Measurements from ENCODE around the gene NSMCE1. TPM values are rescaled to one million over a fixed set of nuclear protein-coding genes. Genes with fewer than 3 reads are reported as not detected.
A peak's percentile ranks its signal among the peaks of the same experiment; 100 is the strongest.
"Not testable (repeated sequence)": the region's sequence is repeated elsewhere in the genome, so short reads cannot be mapped to it uniquely, and the experiment has no call there.

NSMCE1 gene
- total RNA-seq, 5 donors from 2014 or later (not counting 1 experiment from before 2014, with no cell fraction given): 53.5 to 83.2 (median 73.9) TPM

DNA sequence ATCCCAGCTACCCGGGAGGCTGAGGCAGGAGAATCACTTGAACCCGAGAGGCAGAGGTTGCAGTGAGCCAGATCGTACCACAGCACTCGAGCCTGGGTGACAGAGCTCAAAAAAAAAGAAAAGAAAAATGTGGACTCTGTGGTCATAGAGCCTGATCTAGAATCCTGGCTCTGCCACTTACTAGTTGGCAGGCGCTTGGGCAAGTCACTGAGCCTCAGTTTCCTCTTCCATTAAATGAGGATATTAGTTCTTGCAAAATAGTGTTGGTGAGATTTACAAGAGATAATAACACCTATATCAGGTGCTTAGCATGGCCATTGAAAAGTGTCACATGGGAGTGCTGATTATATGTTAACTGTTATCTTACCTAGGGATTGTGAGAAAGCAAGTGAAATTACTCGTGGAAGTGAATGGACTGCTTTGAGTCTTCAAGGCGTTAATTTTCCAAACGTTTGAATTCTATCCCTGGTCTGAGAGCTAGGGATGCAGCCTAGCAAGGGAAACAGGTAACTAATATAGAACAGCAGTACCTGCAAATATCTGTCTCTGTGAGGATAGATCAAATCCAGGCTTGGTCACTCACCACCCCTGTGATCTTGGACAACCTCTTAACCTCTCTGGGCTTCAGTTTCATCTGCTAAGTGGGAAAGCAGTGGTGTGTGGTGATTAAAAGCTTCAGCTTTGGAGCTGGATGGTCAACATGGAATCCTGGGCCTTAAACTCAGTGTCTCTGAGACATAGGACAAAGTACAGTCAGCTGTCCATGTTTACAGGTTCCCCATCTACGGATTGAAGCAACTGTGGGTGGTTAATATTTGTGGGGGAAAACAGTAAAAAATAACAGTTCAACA is 953 bp upstream of the NSMCE1 start:
- POLR2A ChIA-PET: interaction anchor here in 1 of 2 donors (0.7 kb wide), 1 partner anchor 162 kb away, joined by 3 read pairs; no protein-coding TSS in a partner anchor

GRCh38 chr16:27267037-27267677 is 1.4 kb downstream of the NSMCE1 start:
- Mint-ChIP-seq H3K9me3 (peaks cover 0 to 2% (median 0%) of the 10 kb centered on the region in 3 donors), H3K4me3 (peak overlapping the region; percentile 96 to 97 (median 96)), H3K27ac (peak overlapping the region in 1 of 2 donors; percentile 18), H3K4me1 (peaks cover 66 to 81% (median 72%) of the 10 kb centered on the region in 3 donors), H3K36me3 (peaks cover 20% of the 10 kb centered on the region), H3K27me3 (no peaks in the 10 kb centered on the region)
- ATAC-seq (replicated peaks in 1 of 4): no peak
- peaks cover 7 to 23% of the 10 kb centered on the region in 2 experiments for H3K4me1 ChIP-seq (ENCODE audit: control insufficient read depth in 1 of 2, extremely low read depth in 1 of 2, insufficient read depth in 2 of 2, low read length in 2 of 2)
- H3K9me3 ChIP-seq: no peaks in the 10 kb centered on the region
- no peaks in the 10 kb centered on the region for H3K27me3 ChIP-seq (replicated peaks in 1 of 2; ENCODE audit: control insufficient read depth in 2 of 2, extremely low read depth in 1 of 2, insufficient read depth in 2 of 2, low read length in 1 of 2)
- CTCF ChIA-PET: no interaction called here
- H3K36me3 ChIP-seq (ENCODE audit: control insufficient read depth in 2 of 2, extremely low read depth in 1 of 2, insufficient read depth in 1 of 2, low read length in 1 of 2): no peaks in the 10 kb centered on the region
- no CpG with 5 or more reads among the region's 8 CpGs for WGBS (ENCODE audit: insufficient coverage)
- H3K27ac ChIP-seq (ENCODE audit: low read length): no peak overlapping the region
- POLR2A ChIA-PET: no interaction called here
- H3K4me3 ChIP-seq (ENCODE audit: control insufficient read depth in 1 of 2, extremely low read depth in 1 of 2, low read length in 1 of 2): no peak overlapping the region
- DNase-seq: no peak

More for the DNA sequence above, 953 bp upstream of the NSMCE1 start:
- DNase-seq (no peak), ATAC-seq (replicated peaks in 1 of 4) (no peak)
- Histone ChIP-seq H3K4me1 (ENCODE audit: control insufficient read depth in 1 of 2, extremely low read depth in 1 of 2, insufficient read depth in 2 of 2, low read length in 2 of 2) (peaks cover 19 to 40% of the 10 kb centered on the region in 2 experiments), H3K4me3 (ENCODE audit: control insufficient read depth in 1 of 2, extremely low read depth in 1 of 2, low read length in 1 of 2) (peak overlapping the region; percentile 83 to 93), H3K27ac (ENCODE audit: low read length) (peak overlapping the region; percentile 95), H3K9me3 (no peaks in the 10 kb centered on the region), H3K36me3 (ENCODE audit: control insufficient read depth in 2 of 2, extremely low read depth in 1 of 2, insufficient read depth in 1 of 2, low read length in 1 of 2) (no peaks in the 10 kb centered on the region), H3K27me3 (replicated peaks in 1 of 2; ENCODE audit: control insufficient read depth in 2 of 2, extremely low read depth in 1 of 2, insufficient read depth in 2 of 2, low read length in 1 of 2) (no peaks in the 10 kb centered on the region)
- Mint-ChIP-seq H3K9me3 (no peaks in the 10 kb centered on the region), H3K27me3 (peaks cover 0 to 2% of the 10 kb centered on the region in 2 donors), H3K4me1 (peaks cover 64 to 76% (median 73%) of the 10 kb centered on the region in 3 donors), H3K27ac (peak overlapping the region; percentile 96 to 97), H3K36me3 (peaks cover 6% of the 10 kb centered on the region), H3K4me3 (peak overlapping the region; percentile 96 to 97 (median 96))
- WGBS (ENCODE audit: insufficient coverage): 90% methylated on average over 5 of the region's 9 CpGs
- CTCF ChIA-PET: interaction anchor here in 1 of 2 donors (0.6 to 1.3 kb wide), 5 partner anchors 33 to 158 kb away, joined by 3 to 5 read pairs (median 3); no protein-coding TSS in a partner anchor

- H3K4me3 ChIP-seq (ENCODE audit: control insufficient read depth in 1 of 2, extremely low read depth in 1 of 2, low read length in 1 of 2): no peak overlapping the region
- peaks cover 7 to 20% of the 10 kb centered on the region in 2 experiments for H3K4me1 ChIP-seq (ENCODE audit: control insufficient read depth in 1 of 2, extremely low read depth in 1 of 2, insufficient read depth in 2 of 2, low read length in 2 of 2)
- H3K36me3 ChIP-seq (ENCODE audit: control insufficient read depth in 2 of 2, extremely low read depth in 1 of 2, insufficient read depth in 1 of 2, low read length in 1 of 2): no peaks in the 10 kb centered on the region
- no peaks in the 10 kb centered on the region for H3K27me3 Mint-ChIP-seq
- CTCF ChIA-PET: no interaction called here
- no peak overlapping the region for H3K4me3 Mint-ChIP-seq
- peak overlapping the region; percentile 29 to 65 for H3K27ac Mint-ChIP-seq
- POLR2A ChIA-PET: no interaction called here
- H3K4me1 Mint-ChIP-seq: peaks cover 68 to 82% (median 71%) of the 10 kb centered on the region in 3 donors
- ATAC-seq (replicated peaks in 1 of 4): no peak
- no peaks in the 10 kb centered on the region for H3K9me3 ChIP-seq
- peaks cover 0 to 2% (median 0%) of the 10 kb centered on the region in 3 donors for H3K9me3 Mint-ChIP-seq
- no CpG with 5 or more reads among the region's 1 CpG for WGBS (ENCODE audit: insufficient coverage)
- H3K27me3 ChIP-seq (replicated peaks in 1 of 2; ENCODE audit: control insufficient read depth in 2 of 2, extremely low read depth in 1 of 2, insufficient read depth in 2 of 2, low read length in 1 of 2): no peaks in the 10 kb centered on the region
- peaks cover 24% of the 10 kb centered on the region for H3K36me3 Mint-ChIP-seq
- DNase-seq: no peak
- H3K27ac ChIP-seq (ENCODE audit: low read length): no peak overlapping the region
These were observed 2.6 kb downstream of the NSMCE1 start for GRCh38 chr16:27265982-27266381.

DNA sequence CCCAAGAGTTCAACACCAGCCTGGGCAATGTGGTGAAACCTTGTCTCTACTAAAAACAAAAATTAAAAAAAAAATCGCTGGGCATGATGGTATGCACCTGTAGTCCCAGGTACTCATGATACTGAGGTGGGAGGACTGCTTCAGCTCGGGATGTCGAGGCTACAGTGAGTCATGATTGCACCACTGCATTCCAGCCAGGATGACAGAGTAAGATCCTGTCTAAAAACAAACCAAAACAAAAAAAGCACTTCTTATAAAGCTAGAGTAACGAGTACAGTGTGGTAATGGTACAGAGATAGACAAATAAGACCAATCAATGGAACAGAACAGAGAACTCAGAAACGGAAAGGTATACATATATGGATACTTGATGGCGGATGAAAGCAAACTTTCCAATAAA is 4.4 kb downstream of the NSMCE1 start:
- Histone ChIP-seq H3K4me3 (ENCODE audit: control insufficient read depth in 1 of 2, extremely low read depth in 1 of 2, low read length in 1 of 2) (no peak overlapping the region), H3K36me3 (ENCODE audit: control insufficient read depth in 2 of 2, extremely low read depth in 1 of 2, insufficient read depth in 1 of 2, low read length in 1 of 2) (no peaks in the 10 kb centered on the region), H3K27me3 (replicated peaks in 1 of 2; ENCODE audit: control insufficient read depth in 2 of 2, extremely low read depth in 1 of 2, insufficient read depth in 2 of 2, low read length in 1 of 2) (no peaks in the 10 kb centered on the region), H3K9me3 (no peaks in the 10 kb centered on the region), H3K27ac (ENCODE audit: low read length) (no peak overlapping the region), H3K4me1 (ENCODE audit: control insufficient read depth in 1 of 2, extremely low read depth in 1 of 2, insufficient read depth in 2 of 2, low read length in 2 of 2) (peaks cover 4 to 17% of the 10 kb centered on the region in 2 experiments)
- DNase-seq (no peak), ATAC-seq (replicated peaks in 1 of 4) (no peak)
- H3K27me3 Mint-ChIP-seq: no peaks in the 10 kb centered on the region
- CTCF ChIA-PET: interaction anchor here in 1 of 2 donors (0.7 to 1.0 kb wide), 2 partner anchors 39 to 85 kb away, joined by 3 read pairs; no protein-coding TSS in a partner anchor
- H3K36me3 Mint-ChIP-seq: peaks cover 32% of the 10 kb centered on the region
- peaks cover 0 to 2% (median 0%) of the 10 kb centered on the region in 3 donors for H3K9me3 Mint-ChIP-seq
- H3K27ac Mint-ChIP-seq: no peak overlapping the region
- 80% methylated on average over 1 of the region's 6 CpGs for WGBS (ENCODE audit: insufficient coverage)
- H3K4me3 Mint-ChIP-seq: no peak overlapping the region
- peaks cover 64 to 80% (median 69%) of the 10 kb centered on the region in 3 donors for H3K4me1 Mint-ChIP-seq
- POLR2A ChIA-PET: interaction anchor here in 1 of 2 donors (0.5 to 0.6 kb wide), 2 partner anchors 52 to 955 kb away, joined by 5 to 8 read pairs; no protein-coding TSS in a partner anchor

DNA sequence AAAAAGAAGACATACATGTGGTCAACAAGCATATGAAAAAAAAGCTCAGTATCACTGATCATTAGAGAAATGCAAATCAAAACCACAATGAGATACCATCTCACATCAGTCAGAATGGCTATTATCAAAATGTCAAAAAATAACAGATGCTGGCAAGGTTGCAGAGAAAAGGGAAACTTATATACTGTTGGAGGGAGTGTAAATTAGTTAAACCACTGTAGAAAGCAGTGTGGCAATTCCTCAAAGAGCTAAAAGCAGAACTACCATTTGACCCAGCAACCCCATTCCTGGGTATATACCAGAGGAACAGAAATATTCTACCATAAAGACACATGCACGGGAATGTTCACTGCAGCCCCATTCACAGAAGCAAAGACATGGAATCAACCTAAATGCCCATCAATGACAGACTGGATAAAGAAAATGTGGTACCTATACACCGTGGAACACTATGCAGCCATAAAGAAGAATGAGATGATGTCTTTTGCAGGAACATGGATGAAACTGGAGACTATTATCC is 5.6 kb downstream of the NSMCE1 start:
- H3K27me3 ChIP-seq (replicated peaks in 1 of 2; ENCODE audit: control insufficient read depth in 2 of 2, extremely low read depth in 1 of 2, insufficient read depth in 2 of 2, low read length in 1 of 2); H3K36me3 ChIP-seq (ENCODE audit: control insufficient read depth in 2 of 2, extremely low read depth in 1 of 2, insufficient read depth in 1 of 2, low read length in 1 of 2); POLR2A ChIA-PET; H3K4me1 ChIP-seq (ENCODE audit: control insufficient read depth in 1 of 2, extremely low read depth in 1 of 2, insufficient read depth in 2 of 2, low read length in 2 of 2); H3K4me3 Mint-ChIP-seq; H3K27me3 Mint-ChIP-seq; DNase-seq; H3K9me3 Mint-ChIP-seq; H3K4me3 ChIP-seq (ENCODE audit: control insufficient read depth in 1 of 2, extremely low read depth in 1 of 2, low read length in 1 of 2); H3K27ac ChIP-seq (ENCODE audit: low read length); ATAC-seq (replicated peaks in 1 of 4); H3K9me3 ChIP-seq: not testable (repeated sequence)
- peak overlapping the region in 1 of 2 donors; percentile 66 for H3K27ac Mint-ChIP-seq
- WGBS (ENCODE audit: insufficient coverage): no CpG with 5 or more reads among the region's 2 CpGs
- CTCF ChIA-PET: interaction anchor here in 1 of 2 donors (0.9 kb wide), 1 partner anchor 93 kb away, joined by 3 read pairs; no protein-coding TSS in a partner anchor
- H3K36me3 Mint-ChIP-seq: peaks cover 35% of the 10 kb centered on the region
- H3K4me1 Mint-ChIP-seq: peaks cover 70 to 77% (median 72%) of the 10 kb centered on the region in 3 donors

GRCh38 chr16:27259710-27260109 is 8.9 kb downstream of the NSMCE1 start:
- POLR2A ChIA-PET: no interaction called here
- CTCF ChIA-PET: interaction anchor here in 1 of 2 donors (0.5 kb wide), 1 partner anchor 198 kb away, joined by 3 read pairs; no protein-coding TSS in a partner anchor

More at GRCh38 chr16:27259710-27260109, 8.9 kb downstream of the NSMCE1 start:
- H3K36me3 Mint-ChIP-seq: peaks cover 50% of the 10 kb centered on the region
- no peaks in the 10 kb centered on the region for H3K27me3 ChIP-seq (replicated peaks in 1 of 2; ENCODE audit: control insufficient read depth in 2 of 2, extremely low read depth in 1 of 2, insufficient read depth in 2 of 2, low read length in 1 of 2)
- peaks cover 0 to 26% of the 10 kb centered on the region in 2 donors for H3K36me3 ChIP-seq (ENCODE audit: control insufficient read depth in 2 of 2, extremely low read depth in 1 of 2, insufficient read depth in 1 of 2, low read length in 1 of 2)
- H3K27me3 Mint-ChIP-seq: no peaks in the 10 kb centered on the region
- peaks cover 5 to 8% of the 10 kb centered on the region in 2 experiments for H3K4me1 ChIP-seq (ENCODE audit: control insufficient read depth in 1 of 2, extremely low read depth in 1 of 2, insufficient read depth in 2 of 2, low read length in 2 of 2)
- DNase-seq (no peak), ATAC-seq (replicated peaks in 1 of 4) (no peak)
- WGBS (ENCODE audit: insufficient coverage): 100% methylated on average over 2 of the region's 4 CpGs
- H3K4me3 Mint-ChIP-seq: no peak overlapping the region
- peaks cover 0 to 2% (median 0%) of the 10 kb centered on the region in 3 donors for H3K9me3 Mint-ChIP-seq
- H3K4me1 Mint-ChIP-seq: peaks cover 74 to 80% (median 75%) of the 10 kb centered on the region in 3 donors
- H3K27ac Mint-ChIP-seq: peak overlapping the region in 1 of 2 donors; percentile 28
- H3K27ac ChIP-seq (ENCODE audit: low read length): no peak overlapping the region
- H3K4me3 ChIP-seq (ENCODE audit: control insufficient read depth in 1 of 2, extremely low read depth in 1 of 2, low read length in 1 of 2): no peak overlapping the region
- H3K9me3 ChIP-seq: no peaks in the 10 kb centered on the region
